H1 (cell line): ENCODE measurements around the gene POLA2. TPM values are rescaled to one million over a fixed set of nuclear protein-coding genes. Genes with fewer than 3 reads are reported as not detected.

Experiments used
- CTCF ChIA-PET: fragments of 300-600 bp; sonication (Branson Sonifier 250); formaldehyde crosslinking; loops from one replicate; lab custom pipeline; 2021; ENCODE audit not compliant: partially characterized antibody; lab: Charles Lee
- POLR2A ChIA-PET: fragments of 300-600 bp; sonication (Branson Sonifier 250); formaldehyde crosslinking; loops from one replicate; lab custom pipeline; 2021; ENCODE audit warnings: inconsistent platforms; ENCODE audit not compliant: partially characterized antibody; lab: Charles Lee
- DNase-seq, 2 experiments: peaks; one replicate each; pipeline versions ENCODE4 v3.0.0 to v3.0.0-alpha.2; 2010 to 2022; ENCODE audit warnings: low spot score in 2 of 2, low read depth in 1 of 2, mixed read lengths in 1 of 2
- FAIRE-seq: peaks from 2 replicates; lab custom pipeline; 2011; peaks lifted over from hg19 to GRCh38; lab: Jason Lieb, UNC
- H2AFZ ChIP-seq: 2 replicates; pipeline ENCODE4 v1.8.1; 2012; ENCODE audit warnings: low read length, inconsistent platforms
- H2AK5ac ChIP-seq: 2 replicates; pipeline ENCODE4 v1.6.1; 2013; ENCODE audit warnings: low read depth, low read length
- H2BK120ac ChIP-seq: replicated peaks from 2 replicates; pipeline ENCODE3; 2013; ENCODE audit warnings: low read depth, low read length, inconsistent platforms
- H2BK12ac ChIP-seq: 2 replicates; pipeline ENCODE4 v1.6.1; 2013; ENCODE audit warnings: low read depth, low read length
- H2BK15ac ChIP-seq: 2 replicates; pipeline ENCODE4 v1.6.1; 2013; ENCODE audit warnings: low read length
- H2BK20ac ChIP-seq: 2 replicates; pipeline ENCODE4 v1.6.1; 2013; ENCODE audit warnings: low read length
- H2BK5ac ChIP-seq: 2 replicates; pipeline ENCODE4 v1.6.1; 2013; ENCODE audit warnings: low read depth, low read length
- H3K14ac ChIP-seq: 2 replicates; pipeline ENCODE4 v1.6.1; 2013; ENCODE audit warnings: inconsistent platforms; ENCODE audit not compliant: insufficient read length
- H3K18ac ChIP-seq: 2 replicates; pipeline ENCODE4 v1.6.1; 2013; ENCODE audit warnings: low read length; ENCODE audit errors: extremely low read depth
- H3K23ac ChIP-seq: 2 replicates; pipeline ENCODE4 v1.6.1; 2013; ENCODE audit warnings: inconsistent platforms; ENCODE audit not compliant: insufficient read length
- H3K23me2 ChIP-seq: 2 replicates; pipeline ENCODE4 v1.6.1; 2013; ENCODE audit warnings: low read depth, low read length
- H3K27ac ChIP-seq: 2 replicates; pipeline ENCODE4 v1.6.1; 2011; ENCODE audit warnings: low read depth, low read length, inconsistent platforms
- H3K27me3 ChIP-seq, 4 experiments: replicated peaks in 1 of 4; 1 replicate in 1 of 4; 2 replicates in 3 of 4; pipeline versions ENCODE4 v1.6.1 to v1.8.1; 2011 to 2013; ENCODE audit warnings: low read length in 3 of 4, mild to moderate bottlenecking in 3 of 4, inconsistent platforms in 2 of 4, mixed read lengths in 2 of 4, moderate library complexity in 1 of 4; ENCODE audit not compliant: control insufficient read depth in 3 of 4, insufficient read depth in 3 of 4; ENCODE audit errors: extremely low read depth in 1 of 4
- H3K36me3 ChIP-seq, 4 experiments: 2 replicates each; pipeline versions ENCODE4 v1.6.1 to v1.8.1; 2011 to 2013; ENCODE audit warnings: mild to moderate bottlenecking in 4 of 4, low read length in 3 of 4, moderate library complexity in 2 of 4, control low read depth in 1 of 4, inconsistent platforms in 1 of 4; ENCODE audit not compliant: insufficient read depth in 4 of 4, control insufficient read depth in 2 of 4
- H3K4ac ChIP-seq: replicated peaks from 2 replicates; pipeline ENCODE3; 2013; ENCODE audit warnings: low read length, low read depth, mixed read lengths, inconsistent platforms; ENCODE audit not compliant: insufficient read length
- H3K4me1 ChIP-seq, 4 experiments: replicated peaks in 1 of 4; 1 replicate in 1 of 4; 2 replicates in 3 of 4; pipeline versions ENCODE4 v1.6.1 to v1.8.1; 2011 to 2013; ENCODE audit warnings: low read length in 3 of 4, inconsistent platforms in 2 of 4, mixed read lengths in 1 of 4; ENCODE audit not compliant: insufficient read depth in 4 of 4, control insufficient read depth in 3 of 4
- H3K4me2 ChIP-seq, 2 experiments: 2 replicates each; pipeline versions ENCODE4 v1.6.1 to v1.8.1; 2011 to 2013; ENCODE audit warnings: low read depth in 2 of 2, low read length in 2 of 2, control low read depth in 1 of 2, inconsistent platforms in 1 of 2, mild to moderate bottlenecking in 1 of 2; ENCODE audit not compliant: insufficient read depth in 1 of 2
- H3K4me3 ChIP-seq, 4 experiments: fragments of 200-600, 300-600 bp in 1 of 4; sonication (generic), shearing (Covaris generic), sonication (Bioruptor Twin) in 1 of 4; 2 replicates each; pipeline versions ENCODE4 v1.5.1 to v1.8.1; 2011 to 2016; ENCODE audit warnings: low read length in 4 of 4, low read depth in 3 of 4, control low read depth in 2 of 4, inconsistent platforms in 2 of 4, mild to moderate bottlenecking in 2 of 4, mixed read lengths in 1 of 4, moderate library complexity in 1 of 4; ENCODE audit not compliant: insufficient read depth in 2 of 4; ENCODE audit errors: extremely low read depth in 1 of 4
- H3K56ac ChIP-seq: replicated peaks from 2 replicates; pipeline ENCODE3; 2013; ENCODE audit warnings: low read depth, mild to moderate bottlenecking, mixed read lengths, low read length, inconsistent platforms; ENCODE audit not compliant: insufficient read length
- H3K79me1 ChIP-seq: 2 replicates; pipeline ENCODE4 v1.6.1; 2013; ENCODE audit warnings: low read depth, low read length, control low read depth
- H3K79me2 ChIP-seq, 2 experiments: 2 replicates each; pipeline versions ENCODE4 v1.6.1 to v1.8.1; 2012 to 2013; ENCODE audit warnings: low read length in 2 of 2, mild to moderate bottlenecking in 2 of 2, inconsistent platforms in 1 of 2; ENCODE audit not compliant: insufficient read depth in 2 of 2, control insufficient read depth in 1 of 2
- H3K9ac ChIP-seq, 4 experiments: replicated peaks in 1 of 4; 1 replicate in 1 of 4; 2 replicates in 3 of 4; pipeline versions ENCODE4 v1.6.1 to v1.8.1; 2011 to 2013; ENCODE audit warnings: low read depth in 3 of 4, low read length in 3 of 4, control low read depth in 2 of 4, mild to moderate bottlenecking in 2 of 4, moderate library complexity in 2 of 4, inconsistent platforms in 1 of 4; ENCODE audit errors: extremely low read depth in 1 of 4
- H3K9me3 ChIP-seq, 2 experiments: 2 replicates each; pipeline versions ENCODE4 v1.6.1 to v1.8.1; 2012 to 2013; ENCODE audit warnings: mild to moderate bottlenecking in 2 of 2, moderate library complexity in 2 of 2, control low read depth in 1 of 2, inconsistent platforms in 1 of 2, low read depth in 1 of 2, low read length in 1 of 2, mixed read lengths in 1 of 2; ENCODE audit not compliant: insufficient read depth in 2 of 2
- H4K20me1 ChIP-seq, 2 experiments: replicated peaks in 1 of 2; 2 replicates each; pipeline versions ENCODE3 to v1.8.1; 2011 to 2013; ENCODE audit warnings: inconsistent platforms in 2 of 2, low read length in 2 of 2, mild to moderate bottlenecking in 1 of 2; ENCODE audit not compliant: insufficient read depth in 2 of 2, control insufficient read depth in 1 of 2
- H4K5ac ChIP-seq: 2 replicates; pipeline ENCODE4 v1.6.1; 2013; ENCODE audit warnings: low read length, low read depth, mixed read lengths, inconsistent platforms; ENCODE audit not compliant: insufficient read length
- H4K8ac ChIP-seq: 2 replicates; pipeline ENCODE4 v1.8.0; 2013; ENCODE audit warnings: mild to moderate bottlenecking, moderate library complexity, low read length, inconsistent platforms; ENCODE audit not compliant: insufficient read depth; ENCODE audit errors: extremely low read depth
- H4K91ac ChIP-seq: replicated peaks from 2 replicates; pipeline ENCODE3; 2013; ENCODE audit warnings: low read length, mixed read lengths, inconsistent platforms; ENCODE audit not compliant: insufficient read length
- ASH2L ChIP-seq: fragments of 200-600, 300-600 bp; sonication (generic); IDR thresholded peaks from one replicate; pipeline ENCODE4 v1.7.1; 2017; ENCODE audit warnings: low read length
- BCL11A ChIP-seq, 2 experiments: IDR thresholded peaks; one replicate each; pipeline ENCODE4 v1.6.1; 2011; ENCODE audit warnings: low read depth in 2 of 2, low read length in 2 of 2, mild to moderate bottlenecking in 2 of 2
- GTF2F1 ChIP-seq: IDR thresholded peaks from 2 replicates; pipeline ENCODE4 v1.6.1; 2012; ENCODE audit warnings: low read depth, low read length, improper control_type of control experiment, borderline replicate concordance
- JUN ChIP-seq: IDR thresholded peaks from 2 replicates; pipeline ENCODE4 v1.6.1; 2011; ENCODE audit warnings: low read depth, mild to moderate bottlenecking, improper control_type of control experiment, low read length
- KDM5A ChIP-seq: fragments of 200-600 bp; IDR thresholded peaks from 2 replicates; pipeline ENCODE4 v1.7.1; 2012; ENCODE audit warnings: mild to moderate bottlenecking, low read length, inconsistent platforms, mixed read lengths
- NANOG ChIP-seq: IDR thresholded peaks from 2 replicates; pipeline ENCODE4 v1.6.1; 2011; ENCODE audit warnings: low read length, low read depth, mild to moderate bottlenecking, inconsistent platforms; ENCODE audit not compliant: insufficient read depth, poor library complexity, severe bottlenecking
- POLR2A ChIP-seq, 2 experiments: IDR thresholded peaks; 1 replicate in 1 of 2; 2 replicates in 1 of 2; pipeline ENCODE4 v1.6.1; 2011; ENCODE audit warnings: low read depth in 2 of 2, low read length in 2 of 2, mild to moderate bottlenecking in 2 of 2; ENCODE audit errors: control extremely low read depth in 1 of 2
- TCF12 ChIP-seq: IDR thresholded peaks from 2 replicates; pipeline ENCODE4 v1.6.1; 2011; ENCODE audit warnings: low read depth, mild to moderate bottlenecking, low read length
- ZNF274 ChIP-seq: IDR thresholded peaks from 2 replicates; pipeline ENCODE4 v1.7.0; 2012; ENCODE audit warnings: low read length, borderline replicate concordance; ENCODE audit errors: extremely low read depth
- WGBS, 2 experiments: shearing (Covaris generic) in 1 of 2; methylation state at CpG; one replicate each; pipeline versions ENCODE4 v1.1.6 to v1.1.7; 2013 to 2015; ENCODE audit warnings: low lambda C conversion rate in 2 of 2, mixed read lengths in 2 of 2, inconsistent platforms in 1 of 2, low coverage in 1 of 2, missing lambda C conversion rate in 1 of 2; ENCODE audit not compliant: insufficient replicate concordance in 2 of 2, insufficient coverage in 1 of 2, insufficient read length in 1 of 2; ENCODE audit errors: extremely low coverage in 1 of 2, missing lambda C conversion rate in 1 of 2; 5-methylcytosine and 5-hydroxymethylcytosine counted together
- polyA plus RNA-seq, 7 experiments: library from polyadenylated mRNA; depleted of rRNA in 3 of 7; stranded (reverse) in 5 of 7; unstranded in 2 of 7; fragments of >200 nt in 5 of 7; fragments of 200-250 nt in 2 of 7; gene quantifications; 1 replicate in 5 of 7; 2 replicates in 1 of 7; 4 replicates in 1 of 7; pipeline versions ENCODE4 v1.2.1 to v1.2.3, GENCODE V29; 2011 to 2013; ENCODE audit warnings: missing spikeins in 2 of 7, mixed read lengths in 2 of 7
- total RNA-seq: library from RNA; stranded (reverse); fragmentation: NEBNext Ultra II Directional; extraction: Animal tissue kit (Norgen Biotek cat#: 25700); gene quantifications from 2 replicates; pipeline ENCODE4 v1.2.1, GENCODE V29; 2021
- TF ChIP-seq, protein P1 (sequence below), 3 experiments: IDR thresholded peaks; 1 replicate in 2 of 3; 2 replicates in 1 of 3; pipeline versions ENCODE4 v1.5.1 to v1.6.1; 2011; ENCODE audit warnings: low read length in 3 of 3, mild to moderate bottlenecking in 3 of 3, inconsistent platforms in 2 of 3, low read depth in 1 of 3, moderate library complexity in 1 of 3; ENCODE audit not compliant: insufficient read depth in 1 of 3; ENCODE audit errors: control extremely low read depth in 1 of 3
- TF ChIP-seq, protein P2 (sequence below): IDR thresholded peaks from 2 replicates; pipeline ENCODE4 v1.6.1; 2012; ENCODE audit warnings: inconsistent platforms

The POLA2 gene
- total and polyA plus RNA-seq, 2 of the 8 experiments (the other 6 are each of a cell fraction or from before 2014, with no cell fraction given), result 31.2 to 55.9 TPM

DNA sequence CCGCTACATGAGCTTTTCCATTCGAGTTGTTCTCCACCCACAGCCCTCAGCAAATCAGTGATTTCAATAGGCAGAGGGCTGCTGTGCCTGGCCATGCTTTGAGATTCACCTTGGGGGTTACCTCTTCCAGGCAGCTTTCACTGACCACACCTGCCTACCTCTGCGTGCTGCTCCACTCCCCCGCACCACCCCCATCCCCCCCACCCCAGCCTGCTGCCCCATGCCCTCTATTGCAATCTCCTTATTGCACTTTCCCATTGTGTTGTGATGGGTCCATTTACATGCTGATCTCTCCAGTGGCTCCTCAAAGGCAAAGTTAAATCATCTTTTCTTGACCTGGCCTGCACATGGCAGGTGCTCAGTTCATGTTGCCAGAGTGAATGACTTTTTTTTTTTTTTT, 18.0 kb upstream of the POLA2 start:
- H2BK20ac ChIP-seq, result no peak overlapping the region
- no peaks in the 10 kb centered on the region for H3K79me2 ChIP-seq
- H3K4me2 ChIP-seq, result peak overlapping the region; percentile 42 to 53; a peak in 3 of 4 replicates
- TF ChIP-seq, protein P1, sequence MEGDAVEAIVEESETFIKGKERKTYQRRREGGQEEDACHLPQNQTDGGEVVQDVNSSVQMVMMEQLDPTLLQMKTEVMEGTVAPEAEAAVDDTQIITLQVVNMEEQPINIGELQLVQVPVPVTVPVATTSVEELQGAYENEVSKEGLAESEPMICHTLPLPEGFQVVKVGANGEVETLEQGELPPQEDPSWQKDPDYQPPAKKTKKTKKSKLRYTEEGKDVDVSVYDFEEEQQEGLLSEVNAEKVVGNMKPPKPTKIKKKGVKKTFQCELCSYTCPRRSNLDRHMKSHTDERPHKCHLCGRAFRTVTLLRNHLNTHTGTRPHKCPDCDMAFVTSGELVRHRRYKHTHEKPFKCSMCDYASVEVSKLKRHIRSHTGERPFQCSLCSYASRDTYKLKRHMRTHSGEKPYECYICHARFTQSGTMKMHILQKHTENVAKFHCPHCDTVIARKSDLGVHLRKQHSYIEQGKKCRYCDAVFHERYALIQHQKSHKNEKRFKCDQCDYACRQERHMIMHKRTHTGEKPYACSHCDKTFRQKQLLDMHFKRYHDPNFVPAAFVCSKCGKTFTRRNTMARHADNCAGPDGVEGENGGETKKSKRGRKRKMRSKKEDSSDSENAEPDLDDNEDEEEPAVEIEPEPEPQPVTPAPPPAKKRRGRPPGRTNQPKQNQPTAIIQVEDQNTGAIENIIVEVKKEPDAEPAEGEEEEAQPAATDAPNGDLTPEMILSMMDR (IDR thresholded peaks at IDR 0.05; ENCODE audit: control extremely low read depth in 1 of 3, insufficient read depth in 1 of 3, low read depth in 1 of 3, low read length in 3 of 3), result no peak
- TF ChIP-seq ZNF274, result no peak
- TF ChIP-seq KDM5A, result no peak
- TF ChIP-seq BCL11A (IDR thresholded peaks at IDR 0.05; ENCODE audit: low read depth in 2 of 2, low read length in 2 of 2), result no peak
- TF ChIP-seq JUN, result no peak
- TF ChIP-seq TCF12, result 0 out of 2 replicates have a peak, but pooled peaks have one; percentile 49
- TF ChIP-seq, protein P2, sequence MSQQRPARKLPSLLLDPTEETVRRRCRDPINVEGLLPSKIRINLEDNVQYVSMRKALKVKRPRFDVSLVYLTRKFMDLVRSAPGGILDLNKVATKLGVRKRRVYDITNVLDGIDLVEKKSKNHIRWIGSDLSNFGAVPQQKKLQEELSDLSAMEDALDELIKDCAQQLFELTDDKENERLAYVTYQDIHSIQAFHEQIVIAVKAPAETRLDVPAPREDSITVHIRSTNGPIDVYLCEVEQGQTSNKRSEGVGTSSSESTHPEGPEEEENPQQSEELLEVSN, result no peak
- no peak for TF ChIP-seq POLR2A (IDR thresholded peaks at IDR 0.05; ENCODE audit: control extremely low read depth in 1 of 2, low read depth in 2 of 2, low read length in 2 of 2)
- TF ChIP-seq ASH2L, result no peak
- TF ChIP-seq GTF2F1, result no peak
- peak; percentile 88 for TF ChIP-seq NANOG

More for the DNA sequence above, 18.0 kb upstream of the POLA2 start:
- Histone ChIP-seq H3K14ac (no peak overlapping the region), H4K20me1 (no peaks in the 10 kb centered on the region), H3K36me3 (no peaks in the 10 kb centered on the region), H3K18ac (0 out of 2 replicates have a peak overlapping the region, but pooled peaks have one; percentile 11), H3K27me3 (no peaks in the 10 kb centered on the region), H4K8ac (no peak overlapping the region), H4K91ac (no peak overlapping the region), H3K56ac (no peak overlapping the region), H4K5ac (no peak overlapping the region), H2AFZ (no peak overlapping the region), H2BK120ac (no peak overlapping the region), H3K4ac (no peak overlapping the region), H3K23me2 (no peaks in the 10 kb centered on the region), H2BK12ac (peak overlapping the region; percentile 41; the same call in 1 of the 2 replicates), H3K4me3 (no peak overlapping the region), H2BK15ac (no peak overlapping the region), H3K23ac (no peak overlapping the region), H3K27ac (no peak overlapping the region), H3K4me1 (peaks cover 3 to 12% (median 5%) of the 10 kb centered on the region in 4 experiments; a peak in 5 of 7 replicates), H2AK5ac (no peak overlapping the region), H3K9me3 (no peaks in the 10 kb centered on the region), H3K9ac (no peak overlapping the region), H3K79me1 (no peaks in the 10 kb centered on the region), H2BK5ac (peak overlapping the region; percentile 14; the same call in 1 of the 2 replicates)
- no peak for DNase-seq
- ChIA-PET POLR2A (interaction anchor here (0.7 to 6.8 kb wide), 15 partner anchors 9 to 131 kb away, joined by 3 to 54 read pairs (median 5); partner anchors contain the start of gene CAPN1), CTCF (interaction anchor here (0.7 to 5.7 kb wide), 10 partner anchors 9 to 39 kb away, joined by 3 to 35 read pairs (median 4); no protein-coding TSS in a partner anchor)
- 69% methylated on average over 2 of the region's 4 CpGs; no CpG with 5 or more reads in 1 of the 2 experiments for WGBS, 2 experiments
- peak; percentile 55 for FAIRE-seq
